Measurements from ENCODE around the gene ATG4B. TPM values are rescaled to one million over a fixed set of nuclear protein-coding genes. Genes with fewer than 3 reads are reported as not detected.

ATG4B gene
- total RNA-seq, 1 donor from 2014 or later: 126 TPM

DNA sequence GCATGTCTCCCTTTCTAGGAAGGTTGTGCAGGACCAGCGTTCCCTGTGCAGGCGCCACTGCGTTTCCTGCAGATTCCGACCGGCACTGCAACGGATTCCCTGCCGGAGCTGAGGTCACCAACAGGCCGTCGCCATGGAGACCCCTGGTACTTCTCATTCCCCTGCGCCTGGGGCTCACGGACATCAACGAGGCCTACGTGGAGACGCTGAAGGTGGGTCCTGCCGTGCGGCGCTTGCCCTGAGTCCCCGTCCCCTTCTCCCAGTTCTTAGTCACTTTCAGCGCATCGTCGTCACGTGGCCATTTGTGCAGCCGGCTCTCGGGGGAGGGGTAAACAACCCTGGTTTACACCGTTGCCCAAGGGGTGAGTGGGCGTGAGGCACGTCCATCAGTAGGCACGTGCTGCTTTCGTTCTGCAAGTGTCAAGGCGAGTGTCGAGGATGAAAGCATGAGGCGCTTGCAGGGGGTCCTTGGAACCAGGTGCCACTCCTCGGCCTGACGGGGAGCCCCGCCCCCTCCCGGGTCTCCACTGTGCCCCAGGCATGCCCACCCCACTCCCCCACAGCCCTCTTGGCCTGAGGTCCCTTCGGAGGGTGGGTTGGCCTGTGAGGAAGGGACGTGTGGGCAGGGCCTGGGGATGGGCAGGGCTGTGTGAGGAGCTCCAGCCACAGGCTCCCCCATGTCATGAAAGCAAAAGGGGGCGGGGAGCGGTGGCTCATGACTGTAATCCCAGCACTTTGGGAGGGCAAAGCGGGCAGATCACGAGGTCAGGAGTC, 29.3 kb downstream of the ATG4B start:
- intact Hi-C loops (cut with micrococcal nuclease): no loop called here
- H3K27ac Mint-ChIP-seq: no peak overlapping the region

GRCh38 chr2:241668354-241668753, 30.9 kb downstream of the ATG4B start:
- H3K4me3 Mint-ChIP-seq: no peak overlapping the region
- H3K9me3 Mint-ChIP-seq: no peaks in the 10 kb centered on the region
- H3K36me3 Mint-ChIP-seq (ENCODE audit: low read depth): peaks cover 21% of the 10 kb centered on the region
- DNase-seq (ENCODE audit: low spot score): no peak
- H3K27me3 Mint-ChIP-seq (ENCODE audit: insufficient read depth): no peaks in the 10 kb centered on the region
- H3K27ac Mint-ChIP-seq: no peak overlapping the region
- intact Hi-C loops (cut with micrococcal nuclease): no loop called here
- peaks cover 10% of the 10 kb centered on the region for H3K4me1 Mint-ChIP-seq (ENCODE audit: low read depth)

More for the DNA sequence above, 29.3 kb downstream of the ATG4B start:
- no peak overlapping the region for H3K4me3 Mint-ChIP-seq
- peaks cover 10% of the 10 kb centered on the region for H3K4me1 Mint-ChIP-seq (ENCODE audit: low read depth)
- no peak for DNase-seq (ENCODE audit: low spot score)
- no peaks in the 10 kb centered on the region for H3K9me3 Mint-ChIP-seq
- no peaks in the 10 kb centered on the region for H3K27me3 Mint-ChIP-seq (ENCODE audit: insufficient read depth)
- H3K36me3 Mint-ChIP-seq (ENCODE audit: low read depth): peaks cover 19% of the 10 kb centered on the region

GRCh38 chr2:241668839-241669238, 31.3 kb downstream of the ATG4B start:
- peaks cover 21% of the 10 kb centered on the region for H3K36me3 Mint-ChIP-seq (ENCODE audit: low read depth)

DNA sequence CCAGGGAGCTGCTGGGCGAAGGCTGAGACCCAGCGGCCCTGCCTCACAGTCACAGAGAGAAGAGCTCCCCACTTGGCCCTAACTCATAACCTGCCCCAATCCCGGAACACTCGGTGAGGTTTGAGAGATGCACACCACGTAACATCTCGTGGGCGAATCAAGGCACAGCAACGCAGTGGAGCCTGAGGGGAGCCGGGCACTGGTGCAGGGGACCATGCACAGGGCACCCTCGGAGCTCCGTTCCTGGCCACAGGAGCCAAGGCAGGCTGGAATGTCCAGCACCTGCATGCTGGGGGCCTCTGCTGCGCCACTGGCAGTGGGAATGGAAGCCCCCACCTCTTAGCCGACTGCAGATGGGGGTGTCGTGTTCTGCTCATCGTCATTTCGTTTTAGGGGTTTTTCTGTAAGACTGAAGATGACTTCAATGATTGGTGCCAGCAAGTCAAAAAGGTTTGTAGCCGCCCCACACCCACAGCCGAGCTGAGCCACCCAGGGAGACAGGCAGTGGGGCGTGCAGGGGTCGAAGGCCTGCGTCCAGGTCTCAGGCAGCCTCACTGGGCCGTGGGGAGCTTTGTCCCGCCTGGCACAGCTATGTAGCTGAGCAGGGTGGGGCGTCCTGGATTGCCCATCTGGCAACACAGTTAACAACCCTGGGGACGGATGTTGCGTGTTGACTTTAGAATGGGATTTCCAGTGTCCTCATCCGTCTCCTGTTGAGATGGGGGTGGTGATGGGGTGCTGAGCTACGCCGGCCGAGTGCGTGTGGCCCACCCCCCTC, 33.0 kb downstream of the ATG4B start:
- Mint-ChIP-seq H3K27me3 (ENCODE audit: insufficient read depth) (no peaks in the 10 kb centered on the region), H3K4me1 (ENCODE audit: low read depth) (peaks cover under 1% of the 10 kb centered on the region), H3K9me3 (no peaks in the 10 kb centered on the region), H3K27ac (no peak overlapping the region), H3K36me3 (ENCODE audit: low read depth) (peaks cover 19% of the 10 kb centered on the region), H3K4me3 (no peak overlapping the region)
- intact Hi-C loops (cut with micrococcal nuclease): no loop called here
- DNase-seq (ENCODE audit: low spot score): no peak

More at GRCh38 chr2:241668839-241669238, 31.3 kb downstream of the ATG4B start:
- H3K4me3 Mint-ChIP-seq: no peak overlapping the region
- no peaks in the 10 kb centered on the region for H3K27me3 Mint-ChIP-seq (ENCODE audit: insufficient read depth)
- DNase-seq (ENCODE audit: low spot score): no peak
- intact Hi-C loops (cut with micrococcal nuclease): no loop called here
- peaks cover 10% of the 10 kb centered on the region for H3K4me1 Mint-ChIP-seq (ENCODE audit: low read depth)
- H3K9me3 Mint-ChIP-seq: no peaks in the 10 kb centered on the region
- H3K27ac Mint-ChIP-seq: no peak overlapping the region

DNA sequence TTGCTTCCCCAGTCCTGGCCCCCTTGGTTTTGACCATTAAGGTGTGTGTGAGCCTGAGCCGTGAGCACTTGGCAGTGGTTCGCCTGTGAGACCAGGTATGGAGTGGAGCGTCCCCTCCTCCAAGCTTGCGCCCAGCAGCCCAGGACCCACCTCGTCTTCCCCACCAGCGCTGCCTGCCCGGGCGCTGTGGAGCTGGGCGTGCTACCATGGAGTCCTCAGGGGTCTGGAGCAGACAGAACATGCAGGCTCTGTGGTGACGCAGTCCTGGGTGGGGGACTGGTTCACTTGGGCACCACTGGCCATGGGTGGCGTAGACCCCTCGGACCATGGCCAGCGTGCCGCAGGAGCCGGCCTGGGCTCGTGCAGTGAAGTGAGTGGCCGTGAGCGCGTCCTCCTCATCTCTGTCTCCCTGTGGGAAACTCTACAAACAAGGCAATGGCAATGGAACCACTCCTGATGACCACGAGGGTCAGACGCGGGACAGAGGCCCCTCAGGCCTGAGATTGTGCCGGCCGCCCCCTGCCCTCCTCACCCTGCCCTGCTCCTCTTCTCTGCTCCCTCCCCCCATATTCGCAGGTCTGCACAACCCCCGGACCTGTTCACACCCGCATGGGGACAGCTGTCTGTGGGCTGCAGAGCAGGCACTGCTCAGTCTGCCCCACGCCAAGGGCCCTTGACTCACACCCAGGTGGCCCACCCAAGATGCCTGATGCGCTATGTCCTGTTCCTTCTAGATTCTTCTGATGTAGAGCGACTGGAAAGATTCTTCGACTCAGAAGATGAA, 34.2 kb downstream of the ATG4B start:
- no peaks in the 10 kb centered on the region for H3K9me3 Mint-ChIP-seq
- DNase-seq (ENCODE audit: low spot score): no peak
- intact Hi-C loops (cut with micrococcal nuclease): no loop called here
- no peaks in the 10 kb centered on the region for H3K4me1 Mint-ChIP-seq (ENCODE audit: low read depth)
- no peaks in the 10 kb centered on the region for H3K27me3 Mint-ChIP-seq (ENCODE audit: insufficient read depth)
- no peak overlapping the region for H3K4me3 Mint-ChIP-seq
- peaks cover 23% of the 10 kb centered on the region for H3K36me3 Mint-ChIP-seq (ENCODE audit: low read depth)
- H3K27ac Mint-ChIP-seq: no peak overlapping the region

GRCh38 chr2:241672243-241673188, 35.0 kb downstream of the ATG4B start:
- intact Hi-C loops (cut with micrococcal nuclease): no loop called here
- Mint-ChIP-seq H3K9me3 (no peaks in the 10 kb centered on the region), H3K36me3 (ENCODE audit: low read depth) (peaks cover 23% of the 10 kb centered on the region), H3K4me1 (ENCODE audit: low read depth) (no peaks in the 10 kb centered on the region), H3K27ac (no peak overlapping the region), H3K27me3 (ENCODE audit: insufficient read depth) (no peaks in the 10 kb centered on the region), H3K4me3 (no peak overlapping the region)
- DNase-seq (ENCODE audit: low spot score): no peak

GRCh38 chr2:241673189-241673663, 35.7 kb downstream of the ATG4B start:
- no peak for DNase-seq (ENCODE audit: low spot score)
- Mint-ChIP-seq H3K4me3 (no peak overlapping the region), H3K36me3 (ENCODE audit: low read depth) (peaks cover 18% of the 10 kb centered on the region), H3K4me1 (ENCODE audit: low read depth) (no peaks in the 10 kb centered on the region), H3K9me3 (no peaks in the 10 kb centered on the region), H3K27me3 (ENCODE audit: insufficient read depth) (no peaks in the 10 kb centered on the region), H3K27ac (peak overlapping the region; percentile 72)
- intact Hi-C loops (cut with micrococcal nuclease): no loop called here

DNA sequence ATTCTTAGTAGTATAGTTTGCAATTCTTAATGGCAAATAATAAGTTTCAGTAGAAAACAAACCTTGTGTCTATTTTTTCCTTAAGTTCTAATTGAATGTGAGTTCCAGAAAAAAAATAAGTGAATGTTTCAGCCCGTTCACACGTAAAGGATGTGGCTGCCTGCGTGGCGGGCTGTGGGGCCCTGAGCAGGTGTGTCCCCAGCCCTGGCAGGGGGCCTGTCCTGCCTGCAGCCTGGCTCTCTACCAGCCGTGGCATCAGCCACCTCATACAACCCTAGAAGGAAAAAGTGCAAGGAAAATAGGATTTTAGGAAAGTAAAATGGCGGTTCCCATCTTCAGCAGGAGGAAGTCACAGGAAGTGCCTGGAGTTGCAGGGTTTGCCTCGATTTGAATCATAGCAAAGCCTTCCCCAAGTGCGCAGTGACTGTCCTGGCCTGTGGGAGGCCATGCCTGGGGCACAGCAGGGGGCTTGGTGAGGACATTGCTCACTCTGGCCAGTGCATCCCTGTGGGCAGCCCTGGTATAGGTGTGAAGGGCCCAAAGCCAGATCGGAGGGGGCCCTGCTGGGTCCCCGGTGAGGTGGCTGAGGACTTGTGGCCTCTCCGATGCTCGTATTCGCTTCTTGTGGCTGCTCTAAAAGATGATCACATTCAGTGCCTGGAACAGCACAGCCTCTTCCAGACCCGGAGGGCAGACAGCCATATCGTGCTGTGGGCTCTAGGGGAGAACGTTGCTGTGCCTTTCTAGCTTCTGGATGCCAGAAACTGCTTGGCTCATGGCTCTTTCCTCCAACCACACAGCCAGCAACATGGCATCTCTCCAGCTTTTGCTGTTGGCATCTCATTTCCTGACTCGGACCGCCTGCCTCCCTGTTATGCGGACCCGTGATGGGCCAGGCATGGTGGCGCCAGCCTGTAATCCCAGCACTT, 36.6 kb downstream of the ATG4B start:
- peaks cover 16% of the 10 kb centered on the region for H3K36me3 Mint-ChIP-seq (ENCODE audit: low read depth)

DNA sequence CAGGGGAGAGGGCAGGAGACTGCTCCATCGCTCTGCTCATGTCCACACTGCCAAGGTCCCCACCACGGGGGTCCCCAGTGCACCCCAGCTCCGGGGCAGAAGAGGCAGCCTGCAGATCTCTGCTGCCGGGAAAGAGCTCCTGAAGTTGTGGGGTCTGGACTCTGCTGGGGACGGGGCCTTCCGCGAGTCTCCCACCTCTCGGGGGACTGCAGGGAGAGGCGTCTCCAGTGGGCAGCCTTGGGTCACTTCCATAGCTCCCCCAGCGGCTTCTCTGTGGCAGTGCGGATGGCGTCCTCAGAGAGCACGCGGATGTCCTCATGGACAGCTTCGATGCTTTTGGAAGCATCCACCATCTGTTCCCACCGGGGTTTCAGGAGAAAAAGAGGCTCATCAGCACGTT, 38.4 kb downstream of the ATG4B start:
- intact Hi-C loops (cut with micrococcal nuclease): no loop called here
- H3K27me3 Mint-ChIP-seq (ENCODE audit: insufficient read depth): no peaks in the 10 kb centered on the region
- H3K4me1 Mint-ChIP-seq (ENCODE audit: low read depth): peaks cover 4% of the 10 kb centered on the region
- no peak overlapping the region for H3K4me3 Mint-ChIP-seq
- no peak overlapping the region for H3K27ac Mint-ChIP-seq
- DNase-seq (ENCODE audit: low spot score): no peak
- H3K9me3 Mint-ChIP-seq: no peaks in the 10 kb centered on the region
- peaks cover 21% of the 10 kb centered on the region for H3K36me3 Mint-ChIP-seq (ENCODE audit: low read depth)

More for the DNA sequence above, 36.6 kb downstream of the ATG4B start:
- no peak overlapping the region for H3K27ac Mint-ChIP-seq
- intact Hi-C loops (cut with micrococcal nuclease): no loop called here
- no peaks in the 10 kb centered on the region for H3K27me3 Mint-ChIP-seq (ENCODE audit: insufficient read depth)
- DNase-seq (ENCODE audit: low spot score): no peak
- H3K4me3 Mint-ChIP-seq: no peak overlapping the region
- no peaks in the 10 kb centered on the region for H3K9me3 Mint-ChIP-seq
- H3K4me1 Mint-ChIP-seq (ENCODE audit: low read depth): no peaks in the 10 kb centered on the region

DNA sequence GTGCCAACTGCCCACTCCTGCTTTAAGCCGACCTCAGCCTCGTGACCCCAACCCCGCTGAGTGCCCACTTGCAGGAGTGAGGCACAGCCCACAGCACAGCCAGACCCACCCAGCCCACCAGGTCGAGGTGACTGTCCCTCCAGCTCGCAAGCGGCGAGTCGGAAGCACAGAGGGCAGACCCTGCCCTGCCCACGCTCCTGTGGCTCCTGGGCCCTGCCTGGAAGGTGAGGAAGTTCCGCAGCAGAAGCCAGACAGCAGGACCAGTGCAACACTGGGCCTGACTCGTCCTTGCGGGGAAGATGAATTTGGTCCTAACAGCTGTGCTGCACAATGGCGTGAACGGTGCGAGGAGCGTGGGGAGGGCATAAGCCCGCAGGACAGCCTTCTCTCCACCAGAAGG, 39.2 kb downstream of the ATG4B start:
- no peak overlapping the region for H3K4me3 Mint-ChIP-seq

DNA sequence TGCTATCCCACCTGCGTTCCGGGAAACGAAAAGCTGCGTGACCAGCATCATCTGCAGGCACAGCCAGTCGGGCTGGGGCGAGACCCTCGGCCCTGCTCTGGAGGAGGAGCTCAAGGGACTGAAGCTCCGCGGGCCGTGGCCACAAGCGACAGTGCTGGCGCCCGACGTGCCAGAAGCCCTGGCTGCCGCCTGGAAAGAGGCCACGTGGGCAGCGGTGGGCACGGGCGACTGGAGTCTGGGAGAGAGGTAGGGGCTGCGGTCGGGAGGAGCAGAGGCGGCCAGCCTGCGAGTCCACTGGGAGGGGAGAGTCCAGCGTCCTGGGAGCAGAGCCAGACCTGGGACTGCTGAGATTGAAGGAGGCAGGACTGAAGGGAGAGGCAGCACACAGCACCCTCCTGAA, 39.9 kb downstream of the ATG4B start:
- Mint-ChIP-seq H3K4me1 (ENCODE audit: low read depth) (peaks cover 10% of the 10 kb centered on the region), H3K9me3 (no peaks in the 10 kb centered on the region), H3K27me3 (ENCODE audit: insufficient read depth) (no peaks in the 10 kb centered on the region), H3K36me3 (ENCODE audit: low read depth) (peaks cover 26% of the 10 kb centered on the region), H3K27ac (no peak overlapping the region), H3K4me3 (no peak overlapping the region)
- intact Hi-C loops (cut with micrococcal nuclease): no loop called here
- no peak for DNase-seq (ENCODE audit: low spot score)

More for the DNA sequence above, 39.2 kb downstream of the ATG4B start:
- no peak for DNase-seq (ENCODE audit: low spot score)
- H3K9me3 Mint-ChIP-seq: no peaks in the 10 kb centered on the region
- peaks cover 24% of the 10 kb centered on the region for H3K36me3 Mint-ChIP-seq (ENCODE audit: low read depth)
- peak overlapping the region; percentile 5 for H3K27ac Mint-ChIP-seq
- no peaks in the 10 kb centered on the region for H3K27me3 Mint-ChIP-seq (ENCODE audit: insufficient read depth)
- H3K4me1 Mint-ChIP-seq (ENCODE audit: low read depth): peaks cover 10% of the 10 kb centered on the region
- intact Hi-C loops (cut with micrococcal nuclease): no loop called here
